Activated CD4-positive, alpha-beta memory T cell treated with anti-CD3 and anti-CD28 coated beads for 36 hours (primary cell): Measurements from ENCODE around the gene MAP4. TPM values are rescaled to one million over a fixed set of nuclear protein-coding genes. Genes with fewer than 3 reads are reported as not detected.
"Not testable (repeated sequence)": the region's sequence is repeated elsewhere in the genome, so short reads cannot be mapped to it uniquely, and the experiment has no call there.

Experiments
- CTCF ChIA-PET: fragments of 350-600 bp; sonication (Branson Sonifier 250); formaldehyde crosslinking; loops from one replicate; lab custom pipeline; 2021; ENCODE audit warnings: antibody characterized with exemption, inconsistent platforms; lab: Charles Lee
- POLR2A ChIA-PET: fragments of 350-600 bp; sonication (Branson Sonifier 250); formaldehyde crosslinking; loops from one replicate; lab custom pipeline; 2021; ENCODE audit warnings: antibody characterized with exemption; lab: Charles Lee
- DNase-seq: peaks from one replicate; pipeline ENCODE4 v3.0.0-alpha.2; 2020
- H3K27ac Mint-ChIP-seq: one replicate; pipeline ENCODE4 v1.8.0; 2021; ENCODE audit warnings: mixed read lengths
- H3K27me3 Mint-ChIP-seq: one replicate; pipeline ENCODE4 v1.8.0; 2021; ENCODE audit warnings: mixed read lengths
- H3K36me3 Mint-ChIP-seq: one replicate; pipeline ENCODE4 v1.8.0; 2021; ENCODE audit warnings: mixed read lengths
- H3K4me1 Mint-ChIP-seq: one replicate; pipeline ENCODE4 v1.8.0; 2021; ENCODE audit warnings: low read depth, mixed read lengths
- H3K4me3 Mint-ChIP-seq: one replicate; pipeline ENCODE4 v1.8.0; 2021; ENCODE audit warnings: mild to moderate bottlenecking, mixed read lengths
- H3K9me3 Mint-ChIP-seq: one replicate; pipeline ENCODE4 v1.8.0; 2021; ENCODE audit warnings: mixed read lengths
- intact Hi-C: fragments of 100-400 bp; cut with micrococcal nuclease; formaldehyde crosslinking; loops from one replicate; pipeline ENCODE4 v1.15.1; 2023
- total RNA-seq, 2 experiments: library from RNA; stranded (reverse); gene quantifications; one replicate each; pipeline ENCODE4 v1.2.3, GENCODE V29; 2021

Gene MAP4
- total RNA-seq = 100 to 1,000 TPM; 114 to 116 TPM

GRCh38 chr3:48016301-48016973 lies at the start of gene MAP4:
Gene MAP4 (minus strand): TSS chr3:48016416. CDS start chr3:47998860, 17,556 bp downstream.
- Mint-ChIP-seq H3K36me3 (no peaks in the 10 kb centered on the region), H3K27ac (no peak within 1 kb of the TSS), H3K27me3 (no peaks in the 10 kb centered on the region), H3K4me3 (no peak within 1 kb of the TSS), H3K9me3 (no peaks in the 10 kb centered on the region), H3K4me1 (peaks cover 40% of the 10 kb centered on the region)
- intact Hi-C loops = no loop called here
- ChIA-PET CTCF (no interaction called here), POLR2A (no interaction called here)
- DNase-seq = no peak

GRCh38 chr3:48065035-48065434 lies 48.8 kb upstream of the MAP4 start:
- Mint-ChIP-seq H3K4me1 (peaks cover 29% of the 10 kb centered on the region), H3K27me3 (no peaks in the 10 kb centered on the region), H3K4me3 (no peak overlapping the region), H3K9me3 (peaks cover 2% of the 10 kb centered on the region), H3K27ac (no peak overlapping the region), H3K36me3 (peaks cover 4% of the 10 kb centered on the region)
- DNase-seq = no peak
- POLR2A ChIA-PET = no interaction called here
- intact Hi-C loops = no loop called here
- CTCF ChIA-PET = no interaction called here

- ChIA-PET POLR2A (no interaction called here), CTCF (no interaction called here)
- H3K4me3 Mint-ChIP-seq = no peak overlapping the region
- H3K27me3 Mint-ChIP-seq = no peaks in the 10 kb centered on the region
- no peak overlapping the region for H3K27ac Mint-ChIP-seq
- intact Hi-C loops = no loop called here
- no peak for DNase-seq
- H3K9me3 Mint-ChIP-seq = peaks cover 2% of the 10 kb centered on the region
- peaks cover 6% of the 10 kb centered on the region for H3K36me3 Mint-ChIP-seq
- H3K4me1 Mint-ChIP-seq = peaks cover 35% of the 10 kb centered on the region
Measured at GRCh38 chr3:48064292-48064829, 48.1 kb upstream of the MAP4 start.

GRCh38 chr3:48061586-48061985 lies 45.4 kb upstream of the MAP4 start:
- H3K4me1 Mint-ChIP-seq = peaks cover 40% of the 10 kb centered on the region
- H3K4me3 Mint-ChIP-seq, H3K27me3 Mint-ChIP-seq, POLR2A ChIA-PET, DNase-seq, H3K36me3 Mint-ChIP-seq, H3K9me3 Mint-ChIP-seq, CTCF ChIA-PET, intact Hi-C loops, H3K27ac Mint-ChIP-seq: not testable (repeated sequence)

GRCh38 chr3:48058091-48058490 lies 41.9 kb upstream of the MAP4 start:
- intact Hi-C loops = no loop called here
- Mint-ChIP-seq H3K36me3 (peaks cover 6% of the 10 kb centered on the region), H3K27me3 (no peaks in the 10 kb centered on the region), H3K27ac (no peak overlapping the region), H3K4me3 (no peak overlapping the region), H3K4me1 (peaks cover 21% of the 10 kb centered on the region), H3K9me3 (peaks cover 2% of the 10 kb centered on the region)
- DNase-seq = no peak
- CTCF ChIA-PET = no interaction called here
- POLR2A ChIA-PET = no interaction called here

- no peak overlapping the region for H3K27ac Mint-ChIP-seq
- H3K9me3 Mint-ChIP-seq = peaks cover 2% of the 10 kb centered on the region
- no peak for DNase-seq
- CTCF ChIA-PET = no interaction called here
- no peak overlapping the region for H3K4me3 Mint-ChIP-seq
- H3K27me3 Mint-ChIP-seq = no peaks in the 10 kb centered on the region
- peaks cover 21% of the 10 kb centered on the region for H3K4me1 Mint-ChIP-seq
- POLR2A ChIA-PET = no interaction called here
- H3K36me3 Mint-ChIP-seq = peaks cover 6% of the 10 kb centered on the region
- intact Hi-C loops = no loop called here
Measured at GRCh38 chr3:48057521-48057920, 41.3 kb upstream of the MAP4 start.

- no peaks in the 10 kb centered on the region for H3K27me3 Mint-ChIP-seq
- no peaks in the 10 kb centered on the region for H3K4me1 Mint-ChIP-seq
- H3K9me3 Mint-ChIP-seq = no peaks in the 10 kb centered on the region
- H3K36me3 Mint-ChIP-seq = peaks cover 11% of the 10 kb centered on the region
- no peak for DNase-seq
- intact Hi-C loops = no loop called here
- H3K4me3 Mint-ChIP-seq = no peak overlapping the region
- ChIA-PET POLR2A (no interaction called here), CTCF (no interaction called here)
- no peak overlapping the region for H3K27ac Mint-ChIP-seq
Measured at GRCh38 chr3:48047841-48048464, 31.7 kb upstream of the MAP4 start.

GRCh38 chr3:48042071-48042760 lies 26.0 kb upstream of the MAP4 start:
- POLR2A ChIA-PET = no interaction called here
- CTCF ChIA-PET = interaction anchor here (0.7 kb wide), 1 partner anchor 478 kb away, joined by 3 read pairs; no protein-coding TSS in a partner anchor
- Mint-ChIP-seq H3K9me3 (no peaks in the 10 kb centered on the region), H3K4me3 (no peak overlapping the region), H3K36me3 (no peaks in the 10 kb centered on the region), H3K4me1 (peaks cover 15% of the 10 kb centered on the region), H3K27me3 (no peaks in the 10 kb centered on the region), H3K27ac (no peak overlapping the region)
- intact Hi-C loops = no loop called here
- peak; percentile 12 for DNase-seq

- H3K9me3 Mint-ChIP-seq = no peaks in the 10 kb centered on the region
- H3K4me1 Mint-ChIP-seq = peaks cover 17% of the 10 kb centered on the region
Measured at GRCh38 chr3:48039487-48040190, 23.4 kb upstream of the MAP4 start.

GRCh38 chr3:48038971-48039481 lies 22.8 kb upstream of the MAP4 start:
- POLR2A ChIA-PET = no interaction called here
- CTCF ChIA-PET = no interaction called here
- H3K27me3 Mint-ChIP-seq = no peaks in the 10 kb centered on the region
- no peak overlapping the region for H3K27ac Mint-ChIP-seq
- intact Hi-C loops = no loop called here
- DNase-seq = no peak
- peaks cover 21% of the 10 kb centered on the region for H3K4me1 Mint-ChIP-seq
- no peaks in the 10 kb centered on the region for H3K9me3 Mint-ChIP-seq
- H3K36me3 Mint-ChIP-seq = peaks cover 1% of the 10 kb centered on the region
- no peak overlapping the region for H3K4me3 Mint-ChIP-seq

More at GRCh38 chr3:48039487-48040190, 23.4 kb upstream of the MAP4 start:
- H3K36me3 Mint-ChIP-seq = peaks cover 1% of the 10 kb centered on the region
- H3K4me3 Mint-ChIP-seq = no peak overlapping the region
- H3K27ac Mint-ChIP-seq = no peak overlapping the region
- intact Hi-C loops = no loop called here
- CTCF ChIA-PET = no interaction called here
- no peaks in the 10 kb centered on the region for H3K27me3 Mint-ChIP-seq
- DNase-seq = no peak
- POLR2A ChIA-PET = no interaction called here

GRCh38 chr3:48034000-48034516 lies 17.8 kb upstream of the MAP4 start:
- no peak for DNase-seq
- POLR2A ChIA-PET = no interaction called here
- intact Hi-C loops = no loop called here
- CTCF ChIA-PET = interaction anchor here (0.8 to 0.9 kb wide), 2 partner anchors 42 to 44 kb away, joined by 3 to 4 read pairs; no protein-coding TSS in a partner anchor
- Mint-ChIP-seq H3K9me3 (no peaks in the 10 kb centered on the region), H3K27ac (peak overlapping the region; percentile 7), H3K36me3 (peaks cover 1% of the 10 kb centered on the region), H3K4me3 (no peak overlapping the region), H3K27me3 (no peaks in the 10 kb centered on the region), H3K4me1 (peaks cover 18% of the 10 kb centered on the region)
